Esophagus muscularis mucosa (tissue), 4 donors: ENCODE measurements around the gene TES. TPM values are rescaled to one million over a fixed set of nuclear protein-coding genes. Genes with fewer than 3 reads are reported as not detected.

Source experiments
- DNase-seq: peaks from one replicate; pipeline ENCODE4 v3.0.0-alpha.2; 2017; ENCODE audit errors: extremely low spot score
- H3K27ac ChIP-seq, 4 donors: fragments of 200-600 bp; sonication (generic); replicated peaks in 1 of 4; 1 replicate in 3 of 4; 2 replicates in 1 of 4; pipeline ENCODE4 v1.5.1; 2016 to 2019; ENCODE audit warnings: mild to moderate bottlenecking in 1 of 4
- H3K27me3 ChIP-seq, 4 donors: fragments of 200-600 bp; sonication (generic); one replicate each; pipeline versions ENCODE4 v1.5.1 to v1.6.0; 2016 to 2019
- H3K36me3 ChIP-seq, 4 donors: fragments of 200-600 bp; sonication (generic); one replicate each; pipeline ENCODE4 v1.5.1; 2016 to 2019
- H3K4me1 ChIP-seq, 4 donors: fragments of 200-600 bp; sonication (generic); one replicate each; pipeline ENCODE4 v1.5.1; 2016 to 2019
- H3K4me3 ChIP-seq, 4 donors: fragments of 200-600 bp; sonication (generic); 1 replicate in 2 of 4; 2 replicates in 2 of 4; pipeline ENCODE4 v1.5.1; 2016 to 2019; ENCODE audit warnings: mild to moderate bottlenecking in 4 of 4, moderate library complexity in 1 of 4
- H3K9me3 ChIP-seq, 4 donors: fragments of 200-600 bp; sonication (generic); 1 replicate in 3 of 4; 2 replicates in 1 of 4; pipeline ENCODE4 v1.5.1; 2016 to 2019
- CTCF ChIP-seq, 3 experiments: fragments of 200-600 bp in 2 of 3; fragments of 450-650 bp in 1 of 3; sonication (generic) in 2 of 3; IDR thresholded peaks; one replicate each; pipeline ENCODE4 v1.5.1; 2017 to 2019; ENCODE audit warnings: antibody characterized with exemption in 3 of 3, mild to moderate bottlenecking in 2 of 3, moderate library complexity in 1 of 3
- EP300 ChIP-seq: sonication (generic); formaldehyde crosslinking; IDR thresholded peaks from one replicate; pipeline ENCODE4 v1.6.1; 2017; ENCODE audit warnings: antibody characterized with exemption
- POLR2A ChIP-seq: fragments of 450-650 bp; IDR thresholded peaks from one replicate; pipeline ENCODE4 v1.6.1; 2017; ENCODE audit warnings: antibody characterized with exemption, moderate library complexity, mild to moderate bottlenecking, low read depth
- POLR2AphosphoS5 ChIP-seq, 2 donors: sonication (generic); formaldehyde crosslinking; IDR thresholded peaks; one replicate each; pipeline ENCODE4 v1.6.1; 2017; ENCODE audit warnings: antibody characterized with exemption in 2 of 2
- WGBS: methylation state at CpG from one replicate; pipeline ENCODE4 v1.1.5; 2018; 5-methylcytosine and 5-hydroxymethylcytosine counted together
- intact Hi-C: fragments of 100-400 bp; cut with DNase I; formaldehyde crosslinking; loops from one replicate; pipeline ENCODE4 v1.15.1; 2023
- total RNA-seq, 4 donors: library from RNA; depleted of rRNA; stranded (reverse); fragments of >200 nt; gene quantifications; one replicate each; pipeline versions ENCODE4 v1.1.0 to v1.2.1, GENCODE V29; 2016

Gene TES
- total RNA-seq, 4 donors from 2014 or later = 213 to 356 (median 265) TPM

GRCh38 chr7:116271161-116271913, 61.0 kb downstream of the TES start:
- H3K36me3 ChIP-seq = no peaks in the 10 kb centered on the region
- peak overlapping the region; percentile 1 to 26 (median 17) for H3K4me3 ChIP-seq
- DNase-seq = no peak
- H3K27ac ChIP-seq = peak overlapping the region; percentile 79 to 84 (median 80)
- H3K4me1 ChIP-seq = peaks cover 27 to 58% (median 52%) of the 10 kb centered on the region in 4 donors
- H3K9me3 ChIP-seq = no peaks in the 10 kb centered on the region
- H3K27me3 ChIP-seq = no peaks in the 10 kb centered on the region
- 12% methylated on average over 5 of the region's 5 CpGs for WGBS
- no peak for TF ChIP-seq POLR2A
- no peak for TF ChIP-seq EP300
- no peak for TF ChIP-seq CTCF (IDR thresholded peaks at IDR 0.05)
- TF ChIP-seq POLR2AphosphoS5 (IDR thresholded peaks at IDR 0.05) = no peak
- intact Hi-C loops = loop anchor here (5.0 to 10.0 kb wide), 3 partner anchors 46 to 176 kb away; no protein-coding TSS in a partner anchor

DNA sequence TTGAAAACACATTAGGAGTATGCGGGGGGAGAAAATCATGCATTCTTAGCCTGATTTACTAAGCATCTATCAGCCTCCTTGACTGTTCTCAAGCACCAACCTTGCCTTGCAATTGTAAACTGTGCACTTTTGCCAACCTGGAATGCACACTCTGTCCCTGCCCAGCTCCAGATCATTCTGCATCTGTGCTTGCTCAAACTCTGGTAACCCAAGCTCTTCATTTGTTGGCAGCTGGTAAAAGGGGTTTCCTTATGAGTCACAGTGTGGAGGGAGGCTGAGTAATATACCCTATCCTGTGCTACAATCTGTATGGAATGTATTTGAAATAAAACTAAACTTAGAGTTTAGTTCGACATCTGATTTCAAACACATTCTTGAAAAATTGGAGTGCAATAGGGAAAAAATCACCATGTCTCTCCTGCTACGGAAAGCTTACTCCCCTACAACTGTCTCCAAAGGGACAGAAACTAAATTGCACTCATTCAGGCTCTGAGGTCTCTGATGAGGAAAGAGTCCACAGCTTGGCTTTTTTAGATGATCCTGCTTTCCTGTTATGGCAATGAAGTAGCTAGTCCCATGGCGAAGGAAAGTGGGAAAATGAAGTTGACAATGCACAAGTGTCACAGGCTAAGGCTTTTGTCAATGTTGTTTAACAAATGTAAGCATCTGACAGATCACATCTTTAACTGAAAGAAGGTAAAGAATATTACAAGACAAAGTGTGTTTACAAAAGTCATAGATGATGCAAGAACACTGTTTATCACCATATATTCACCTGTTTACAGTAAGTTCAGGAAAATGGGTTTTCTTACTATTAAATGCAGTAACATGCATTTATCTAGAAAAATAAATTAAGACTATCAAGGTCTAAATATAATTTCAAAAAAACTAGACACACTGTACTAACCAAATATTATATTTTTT, 61.9 kb downstream of the TES start:
- H3K27me3 ChIP-seq = no peaks in the 10 kb centered on the region
- intact Hi-C loops = loop anchor here (5.0 to 10.0 kb wide), 3 partner anchors 45 to 175 kb away; no protein-coding TSS in a partner anchor
- H3K36me3 ChIP-seq = no peaks in the 10 kb centered on the region
- H3K4me3 ChIP-seq = peak overlapping the region in 3 of 4 donors; percentile 19 to 39 (median 26)
- DNase-seq = no peak
- no peaks in the 10 kb centered on the region for H3K9me3 ChIP-seq
- TF ChIP-seq EP300 (peak; percentile 80), POLR2AphosphoS5 (IDR thresholded peaks at IDR 0.05) (peak; percentile 89 to 93), POLR2A (no peak), CTCF (IDR thresholded peaks at IDR 0.05) (no peak)
- H3K4me1 ChIP-seq = peaks cover 31 to 62% (median 52%) of the 10 kb centered on the region in 4 donors
- H3K27ac ChIP-seq = peak overlapping the region; percentile 79 to 84 (median 81)
- 21% methylated on average over 4 of the region's 4 CpGs for WGBS

- Histone ChIP-seq H3K4me3 (no peak overlapping the region), H3K4me1 (peaks cover 31 to 65% (median 44%) of the 10 kb centered on the region in 4 donors), H3K36me3 (no peaks in the 10 kb centered on the region), H3K27me3 (no peaks in the 10 kb centered on the region), H3K9me3 (no peaks in the 10 kb centered on the region), H3K27ac (peak overlapping the region; percentile 49 to 84 (median 80))
- TF ChIP-seq CTCF (IDR thresholded peaks at IDR 0.05) (no peak), POLR2AphosphoS5 (IDR thresholded peaks at IDR 0.05) (no peak), POLR2A (no peak), EP300 (no peak)
- no peak for DNase-seq
- WGBS = 31% methylated on average over 4 of the region's 4 CpGs
- intact Hi-C loops = loop anchor here (5.0 to 10.0 kb wide), 3 partner anchors 44 to 174 kb away; no protein-coding TSS in a partner anchor
These were observed 63.1 kb downstream of the TES start for GRCh38 chr7:116273283-116273917.

- H3K27me3 ChIP-seq = no peaks in the 10 kb centered on the region
- 83% methylated on average over 1 of the region's 1 CpG for WGBS
- H3K27ac ChIP-seq = peak overlapping the region; percentile 49 to 84 (median 80)
- no peaks in the 10 kb centered on the region for H3K9me3 ChIP-seq
- DNase-seq = no peak
- H3K36me3 ChIP-seq = no peaks in the 10 kb centered on the region
- no peak for TF ChIP-seq CTCF (IDR thresholded peaks at IDR 0.05)
- no peak for TF ChIP-seq EP300
- TF ChIP-seq POLR2AphosphoS5 (IDR thresholded peaks at IDR 0.05) = no peak
- TF ChIP-seq POLR2A = no peak
- peaks cover 28 to 62% (median 42%) of the 10 kb centered on the region in 4 donors for H3K4me1 ChIP-seq
- intact Hi-C loops = loop anchor here (5.0 to 10.0 kb wide), 3 partner anchors 43 to 173 kb away; no protein-coding TSS in a partner anchor
- H3K4me3 ChIP-seq = no peak overlapping the region
These were observed 63.6 kb downstream of the TES start for GRCh38 chr7:116273918-116274301.
